Mesothelial cell of epicardium (in vitro differentiated cells): ENCODE data around the gene DXO. TPM values are rescaled to one million over a fixed set of nuclear protein-coding genes. Genes with fewer than 3 reads are reported as not detected.

Experiments used
- DNase-seq, 2 experiments: peaks; one replicate each; pipeline ENCODE4 v3.0.0; 2021; ENCODE audit warnings: low spot score in 2 of 2; ENCODE audit not compliant: unreplicated experiment in 2 of 2
- H3K27ac Mint-ChIP-seq: 2 replicates; pipeline ENCODE4 v1.8.0; 2021; ENCODE audit warnings: mixed read lengths
- H3K27me3 Mint-ChIP-seq: 2 replicates; pipeline ENCODE4 v1.8.0; 2021; ENCODE audit warnings: low read depth, mixed read lengths
- H3K36me3 Mint-ChIP-seq: 2 replicates; pipeline ENCODE4 v1.8.0; 2021; ENCODE audit warnings: mixed read lengths
- H3K4me1 Mint-ChIP-seq: 2 replicates; pipeline ENCODE4 v1.8.0; 2021; ENCODE audit warnings: mixed read lengths
- H3K4me3 Mint-ChIP-seq: 2 replicates; pipeline ENCODE4 v1.8.0; 2021; ENCODE audit warnings: mild to moderate bottlenecking, moderate library complexity, mixed read lengths
- H3K9me3 Mint-ChIP-seq: 2 replicates; pipeline ENCODE4 v1.8.0; 2021; ENCODE audit warnings: mixed read lengths
- total RNA-seq: library from RNA; stranded (reverse); gene quantifications from 3 replicates; pipeline ENCODE4 v1.2.1, GENCODE V29; 2021
- TF ChIP-seq, protein P1 (sequence below): fragments of 200-600 bp; sonication (generic); IDR thresholded peaks from one replicate; pipeline ENCODE4 v1.5.0; 2021; ENCODE audit warnings: antibody characterized with exemption; ENCODE audit not compliant: unreplicated experiment

The DXO gene
- total RNA-seq, 1 donor from 2014 or later = 28.1 TPM

DNA sequence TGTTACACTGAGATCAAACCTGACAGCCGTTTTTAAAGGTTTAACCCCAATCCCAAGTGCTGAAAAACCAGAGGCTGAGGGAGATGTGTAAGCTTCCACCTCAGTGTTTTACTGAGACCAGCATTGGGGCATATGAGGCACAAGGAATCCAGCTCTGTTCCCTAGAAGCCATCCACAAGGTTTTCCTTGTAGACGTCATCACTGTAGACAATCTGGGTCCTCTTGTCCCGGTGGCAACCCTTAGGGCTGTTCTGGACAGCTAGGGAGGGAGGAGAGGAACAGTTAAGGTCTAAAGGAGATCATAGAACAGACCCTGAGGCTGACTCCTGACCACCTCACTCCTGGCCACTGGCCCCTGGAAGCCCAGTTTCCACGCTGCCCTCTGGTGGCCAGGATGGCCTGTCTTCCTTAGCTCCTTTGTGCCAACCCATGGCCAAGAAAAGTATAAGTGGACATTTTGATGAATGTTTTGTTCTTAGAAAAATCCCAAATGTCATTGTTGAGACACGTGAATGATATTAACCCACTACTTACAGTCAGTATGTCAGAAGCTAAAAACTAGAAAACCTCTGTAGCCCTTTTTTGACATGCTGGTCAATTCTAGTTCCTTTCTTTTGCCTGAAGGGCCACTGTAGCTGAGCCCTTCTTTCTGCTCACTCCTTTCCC, 19.7 kb downstream of the DXO start:
- Mint-ChIP-seq H3K4me1 (peaks cover 2% of the 10 kb centered on the region), H3K9me3 (no peaks in the 10 kb centered on the region), H3K4me3 (no peak overlapping the region), H3K36me3 (peaks cover 33% of the 10 kb centered on the region), H3K27me3 (peaks cover 6% of the 10 kb centered on the region), H3K27ac (peak overlapping the region; percentile 11)
- peak in 1 of 2 experiments; percentile 50 for DNase-seq
- TF ChIP-seq, protein P1, sequence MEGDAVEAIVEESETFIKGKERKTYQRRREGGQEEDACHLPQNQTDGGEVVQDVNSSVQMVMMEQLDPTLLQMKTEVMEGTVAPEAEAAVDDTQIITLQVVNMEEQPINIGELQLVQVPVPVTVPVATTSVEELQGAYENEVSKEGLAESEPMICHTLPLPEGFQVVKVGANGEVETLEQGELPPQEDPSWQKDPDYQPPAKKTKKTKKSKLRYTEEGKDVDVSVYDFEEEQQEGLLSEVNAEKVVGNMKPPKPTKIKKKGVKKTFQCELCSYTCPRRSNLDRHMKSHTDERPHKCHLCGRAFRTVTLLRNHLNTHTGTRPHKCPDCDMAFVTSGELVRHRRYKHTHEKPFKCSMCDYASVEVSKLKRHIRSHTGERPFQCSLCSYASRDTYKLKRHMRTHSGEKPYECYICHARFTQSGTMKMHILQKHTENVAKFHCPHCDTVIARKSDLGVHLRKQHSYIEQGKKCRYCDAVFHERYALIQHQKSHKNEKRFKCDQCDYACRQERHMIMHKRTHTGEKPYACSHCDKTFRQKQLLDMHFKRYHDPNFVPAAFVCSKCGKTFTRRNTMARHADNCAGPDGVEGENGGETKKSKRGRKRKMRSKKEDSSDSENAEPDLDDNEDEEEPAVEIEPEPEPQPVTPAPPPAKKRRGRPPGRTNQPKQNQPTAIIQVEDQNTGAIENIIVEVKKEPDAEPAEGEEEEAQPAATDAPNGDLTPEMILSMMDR = peak; percentile 49

DNA sequence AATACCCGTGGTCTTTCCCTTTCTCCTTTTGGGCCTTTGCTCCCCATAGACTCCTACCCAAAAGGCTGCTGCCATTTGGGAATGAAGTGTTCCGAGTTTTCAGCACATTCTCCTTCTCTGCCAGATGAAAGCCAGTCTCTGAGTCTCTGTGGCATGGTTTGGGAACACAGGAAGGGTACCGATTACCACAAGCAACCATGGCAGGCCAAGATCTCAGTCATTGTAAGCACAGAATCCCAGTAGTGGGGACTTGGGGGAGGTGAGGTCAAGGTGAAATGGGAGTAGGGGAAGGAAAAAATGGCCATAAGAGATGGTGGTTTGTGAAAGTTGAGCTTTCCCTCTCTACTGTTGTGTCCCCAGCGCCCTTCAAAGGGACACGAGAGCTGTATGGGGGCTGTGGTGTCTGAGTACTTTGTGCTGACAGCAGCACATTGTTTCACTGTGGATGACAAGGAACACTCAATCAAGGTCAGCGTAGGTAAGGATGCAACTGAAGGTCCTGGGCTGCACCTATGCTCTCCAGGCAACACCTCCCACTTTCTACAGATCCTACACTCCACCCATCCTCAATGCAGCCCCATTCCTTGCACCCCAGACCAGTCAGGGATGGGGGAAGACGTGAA, 21.9 kb downstream of the DXO start:
- no peaks in the 10 kb centered on the region for H3K9me3 Mint-ChIP-seq
- H3K36me3 Mint-ChIP-seq = peaks cover 22% of the 10 kb centered on the region
- no peaks in the 10 kb centered on the region for H3K4me1 Mint-ChIP-seq
- H3K4me3 Mint-ChIP-seq = no peak overlapping the region
- no peak overlapping the region for H3K27ac Mint-ChIP-seq
- no peak for DNase-seq
- TF ChIP-seq, protein P1 = no peak
- H3K27me3 Mint-ChIP-seq = peaks cover 24% of the 10 kb centered on the region

DNA sequence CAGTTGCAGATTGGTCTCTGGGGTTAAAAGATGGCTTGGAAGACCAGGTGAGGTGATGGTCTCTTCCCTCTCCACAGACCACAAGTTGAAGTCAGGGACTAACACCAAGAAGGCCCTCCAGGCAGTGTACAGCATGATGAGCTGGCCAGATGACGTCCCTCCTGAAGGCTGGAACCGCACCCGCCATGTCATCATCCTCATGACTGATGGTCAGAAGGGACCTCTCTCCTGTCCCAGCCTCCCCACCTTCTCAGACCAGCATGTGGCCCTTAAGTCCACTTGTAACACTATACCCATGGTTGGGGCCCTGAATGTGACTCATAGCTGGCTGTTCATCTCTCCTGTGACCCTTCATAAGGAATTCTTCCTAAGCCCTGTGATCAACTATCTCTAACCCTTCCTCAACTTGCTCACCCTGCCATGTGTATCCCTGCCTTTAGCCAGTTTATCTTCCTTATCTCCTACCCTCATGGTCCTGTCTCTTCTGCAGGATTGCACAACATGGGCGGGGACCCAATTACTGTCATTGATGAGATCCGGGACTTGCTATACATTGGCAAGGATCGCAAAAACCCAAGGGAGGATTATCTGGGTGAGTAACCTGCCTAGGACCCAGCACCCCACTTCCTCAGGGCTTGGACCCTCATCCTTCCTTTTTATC, 23.1 kb downstream of the DXO start:
- Mint-ChIP-seq H3K27me3 (peaks cover 35% of the 10 kb centered on the region), H3K27ac (no peak overlapping the region), H3K9me3 (no peaks in the 10 kb centered on the region), H3K4me3 (no peak overlapping the region), H3K36me3 (peaks cover 12% of the 10 kb centered on the region), H3K4me1 (no peaks in the 10 kb centered on the region)
- TF ChIP-seq, protein P1 = no peak
- no peak for DNase-seq

DNA sequence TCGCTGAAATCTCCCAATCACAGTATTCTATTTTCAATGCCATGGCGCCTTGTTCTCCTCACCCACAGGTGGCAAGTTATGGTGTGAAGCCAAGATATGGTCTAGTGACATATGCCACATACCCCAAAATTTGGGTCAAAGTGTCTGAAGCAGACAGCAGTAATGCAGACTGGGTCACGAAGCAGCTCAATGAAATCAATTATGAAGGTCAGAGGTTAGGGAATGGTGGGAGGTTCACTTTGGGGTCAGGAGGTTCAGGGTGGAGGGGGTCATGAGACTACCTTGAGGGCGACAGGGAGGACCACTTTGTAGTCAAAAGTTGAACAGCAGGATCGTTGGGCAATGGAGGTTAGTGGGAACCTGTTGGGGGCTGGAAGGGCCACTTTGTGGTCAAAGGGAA, 23.6 kb downstream of the DXO start:
- no peak for DNase-seq
- no peak overlapping the region for H3K4me3 Mint-ChIP-seq

DNA sequence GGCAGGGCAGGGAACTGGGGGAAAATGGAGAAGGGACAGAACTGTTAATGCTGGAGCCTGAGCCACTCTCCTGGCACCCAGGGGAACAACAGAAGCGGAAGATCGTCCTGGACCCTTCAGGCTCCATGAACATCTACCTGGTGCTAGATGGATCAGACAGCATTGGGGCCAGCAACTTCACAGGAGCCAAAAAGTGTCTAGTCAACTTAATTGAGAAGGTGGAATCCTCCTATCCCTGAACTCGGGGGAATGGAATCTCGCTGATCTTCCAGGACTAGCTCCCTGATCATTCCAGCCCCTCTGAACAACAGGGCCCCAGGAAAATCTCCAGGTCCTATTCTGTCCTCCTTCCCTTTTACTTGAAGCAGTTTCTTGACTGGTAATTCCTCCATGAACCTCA, 24.1 kb downstream of the DXO start:
- no peak for DNase-seq
- Mint-ChIP-seq H3K9me3 (no peaks in the 10 kb centered on the region), H3K27ac (no peak overlapping the region), H3K36me3 (peaks cover 3% of the 10 kb centered on the region), H3K4me3 (no peak overlapping the region), H3K4me1 (no peaks in the 10 kb centered on the region), H3K27me3 (peaks cover 44% of the 10 kb centered on the region)
- TF ChIP-seq, protein P1 = no peak

More for the DNA sequence above, 23.6 kb downstream of the DXO start:
- Mint-ChIP-seq H3K36me3 (peaks cover 7% of the 10 kb centered on the region), H3K27me3 (peaks cover 41% of the 10 kb centered on the region), H3K27ac (no peak overlapping the region), H3K4me1 (no peaks in the 10 kb centered on the region), H3K9me3 (no peaks in the 10 kb centered on the region)
- TF ChIP-seq, protein P1 = no peak
